GM12878 (cell line): ENCODE results near the gene ENGASE.

Source experiments
- CBFB ChIP-seq: IDR thresholded peaks from 2 replicates; pipeline ENCODE4 v1.6.1; 2016; ENCODE audit warnings: antibody characterized with exemption, low read depth
- CBX5 ChIP-seq: sonication (generic); IDR thresholded peaks from 2 replicates; pipeline ENCODE4 v1.6.1; 2016; ENCODE audit warnings: low read depth, moderate library complexity, mild to moderate bottlenecking, inconsistent platforms
- CHD1 ChIP-seq: IDR thresholded peaks from 2 replicates; pipeline ENCODE4 v1.6.1; 2012; ENCODE audit warnings: low read depth, low read length, improper control_type of control experiment
- CHD2 ChIP-seq: IDR thresholded peaks from 2 replicates; pipeline ENCODE4 v1.6.1; 2011; ENCODE audit warnings: low read depth, low read length, improper control_type of control experiment, borderline replicate concordance
- EP300 ChIP-seq, 2 experiments: fragments of 150-350 bp in 1 of 2; IDR thresholded peaks; 2 replicates each; pipeline ENCODE4 v1.6.1; 2011 to 2012; ENCODE audit warnings: low read depth in 2 of 2, low read length in 2 of 2, borderline replicate concordance in 1 of 2, improper control_type of control experiment in 1 of 2, inconsistent platforms in 1 of 2; ENCODE audit not compliant: control insufficient read depth in 1 of 2
- POLR2A ChIP-seq: IDR thresholded peaks from 2 replicates; pipeline ENCODE4 v1.6.1; 2011; ENCODE audit warnings: low read depth, mild to moderate bottlenecking, low read length
- TCF7 ChIP-seq: IDR thresholded peaks from 2 replicates; pipeline ENCODE4 v1.6.1; 2014; ENCODE audit warnings: antibody characterized with exemption, borderline replicate concordance
- USF1 ChIP-seq: IDR thresholded peaks from 2 replicates; pipeline ENCODE4 v1.6.1; 2011; ENCODE audit warnings: borderline replicate concordance, low read depth, mild to moderate bottlenecking, moderate library complexity, mixed read lengths, low read length; ENCODE audit not compliant: insufficient read depth; ENCODE audit errors: extremely low read length
- ZNF274 ChIP-seq: IDR thresholded peaks from one replicate; pipeline ENCODE4 v1.8.0; 2011; ENCODE audit not compliant: insufficient read length, insufficient read depth
- TF ChIP-seq, protein P1 (sequence below): IDR thresholded peaks from 2 replicates; pipeline ENCODE4 v1.6.1; 2012; ENCODE audit warnings: low read length, inconsistent platforms
- TF ChIP-seq, protein P2 (sequence below), 3 experiments: IDR thresholded peaks in 2 of 3; conservative IDR thresholded peaks in 1 of 3; 2 replicates each; pipeline ENCODE4 v1.5.1; 2011; ENCODE audit warnings: low read depth in 3 of 3, low read length in 3 of 3, mild to moderate bottlenecking in 3 of 3, control low read depth in 2 of 3, moderate library complexity in 2 of 3, inconsistent platforms in 1 of 3, mixed read lengths in 1 of 3; ENCODE audit not compliant: control insufficient read depth in 2 of 3, insufficient read depth in 1 of 3; ENCODE audit errors: extremely low read depth in 1 of 3

- TF ChIP-seq, protein P1, sequence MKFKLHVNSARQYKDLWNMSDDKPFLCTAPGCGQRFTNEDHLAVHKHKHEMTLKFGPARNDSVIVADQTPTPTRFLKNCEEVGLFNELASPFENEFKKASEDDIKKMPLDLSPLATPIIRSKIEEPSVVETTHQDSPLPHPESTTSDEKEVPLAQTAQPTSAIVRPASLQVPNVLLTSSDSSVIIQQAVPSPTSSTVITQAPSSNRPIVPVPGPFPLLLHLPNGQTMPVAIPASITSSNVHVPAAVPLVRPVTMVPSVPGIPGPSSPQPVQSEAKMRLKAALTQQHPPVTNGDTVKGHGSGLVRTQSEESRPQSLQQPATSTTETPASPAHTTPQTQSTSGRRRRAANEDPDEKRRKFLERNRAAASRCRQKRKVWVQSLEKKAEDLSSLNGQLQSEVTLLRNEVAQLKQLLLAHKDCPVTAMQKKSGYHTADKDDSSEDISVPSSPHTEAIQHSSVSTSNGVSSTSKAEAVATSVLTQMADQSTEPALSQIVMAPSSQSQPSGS, result no peak
- TF ChIP-seq, protein P2, sequence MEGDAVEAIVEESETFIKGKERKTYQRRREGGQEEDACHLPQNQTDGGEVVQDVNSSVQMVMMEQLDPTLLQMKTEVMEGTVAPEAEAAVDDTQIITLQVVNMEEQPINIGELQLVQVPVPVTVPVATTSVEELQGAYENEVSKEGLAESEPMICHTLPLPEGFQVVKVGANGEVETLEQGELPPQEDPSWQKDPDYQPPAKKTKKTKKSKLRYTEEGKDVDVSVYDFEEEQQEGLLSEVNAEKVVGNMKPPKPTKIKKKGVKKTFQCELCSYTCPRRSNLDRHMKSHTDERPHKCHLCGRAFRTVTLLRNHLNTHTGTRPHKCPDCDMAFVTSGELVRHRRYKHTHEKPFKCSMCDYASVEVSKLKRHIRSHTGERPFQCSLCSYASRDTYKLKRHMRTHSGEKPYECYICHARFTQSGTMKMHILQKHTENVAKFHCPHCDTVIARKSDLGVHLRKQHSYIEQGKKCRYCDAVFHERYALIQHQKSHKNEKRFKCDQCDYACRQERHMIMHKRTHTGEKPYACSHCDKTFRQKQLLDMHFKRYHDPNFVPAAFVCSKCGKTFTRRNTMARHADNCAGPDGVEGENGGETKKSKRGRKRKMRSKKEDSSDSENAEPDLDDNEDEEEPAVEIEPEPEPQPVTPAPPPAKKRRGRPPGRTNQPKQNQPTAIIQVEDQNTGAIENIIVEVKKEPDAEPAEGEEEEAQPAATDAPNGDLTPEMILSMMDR (IDR thresholded peaks at IDR 0.05 in 2 of 3, conservative IDR thresholded peaks at IDR 0.05 in 1 of 3; ENCODE audit: control insufficient read depth in 2 of 3, extremely low read depth in 1 of 3, insufficient read depth in 1 of 3, low read depth in 3 of 3, low read length in 3 of 3), result no peak
- TF ChIP-seq POLR2A (no peak), USF1 (no peak), EP300 (IDR thresholded peaks at IDR 0.05; ENCODE audit: borderline replicate concordance in 1 of 2, control insufficient read depth in 1 of 2, low read depth in 2 of 2, low read length in 2 of 2) (no peak), CHD1 (no peak), TCF7 (no peak), ZNF274 (no peak), CHD2 (no peak), CBX5 (no peak), CBFB (no peak)
Observed at GRCh38 chr17:79033046-79033616, 41.5 kb upstream of the ENGASE start.
